Mucosa of descending colon (tissue), 3 donors: Measurements from ENCODE around the gene TMEM116. TPM values are rescaled to one million over a fixed set of nuclear protein-coding genes. Genes with fewer than 3 reads are reported as not detected.

Source experiments
- ATAC-seq: fragments of 200-7000 bp; cut with Tn5 transposase; one replicate; pipeline ENCODE4 v1.9.1; 2020; ENCODE audit warnings: mild to moderate bottlenecking, moderate library complexity
- DNase-seq, 3 donors: peaks; one replicate each; pipeline ENCODE4 v3.0.0-alpha.2; 2020
- H3K36me3 ChIP-seq: fragments of 200-600 bp; one replicate; pipeline ENCODE4 v1.8.0; 2021; ENCODE audit warnings: low read depth, mild to moderate bottlenecking
- H3K4me1 ChIP-seq: fragments of 200-600 bp; one replicate; pipeline ENCODE4 v1.8.0; 2021; ENCODE audit warnings: low read depth, mild to moderate bottlenecking
- H3K4me3 ChIP-seq: fragments of 200-600 bp; one replicate; pipeline ENCODE4 v1.8.0; 2021; ENCODE audit warnings: mild to moderate bottlenecking
- H3K9me3 ChIP-seq: fragments of 200-600 bp; one replicate; pipeline ENCODE4 v1.8.0; 2021; ENCODE audit warnings: mild to moderate bottlenecking
- intact Hi-C, 2 donors: fragments of 100-400 bp; cut with DNase I in 1 of 2; cut with micrococcal nuclease in 1 of 2; formaldehyde crosslinking; loops; one replicate each; pipeline versions ENCODE4 v1.11.0 to v1.11.1; 2022; cut with DNase I, micrococcal nuclease
- total RNA-seq, 3 donors: library from RNA; stranded (reverse); fragmentation: NEBNext Ultra II Directional in 2 of 3; extraction: Animal tissue kit (Norgen Biotek cat#: 25700) in 2 of 3; gene quantifications; one replicate each; pipeline versions ENCODE4 v1.2.1 to v1.2.4, GENCODE V29; 2021 to 2023
- TF ChIP-seq, protein P1 (sequence below): fragments of 200-600 bp; IDR thresholded peaks from one replicate; pipeline ENCODE4 v1.8.0; 2022; ENCODE audit warnings: antibody characterized with exemption, mild to moderate bottlenecking
- donor health status: DM: no; HTN: no; CAD: no; lungs with moderate emphysema.
- donor health status: DM: no; HTN: no; CAD: no.
- donor health status: DM: no; HTN: yes; CAD: no.

TMEM116 gene
- total RNA-seq, 3 donors from 2014 or later = 11.2 to 12.5 (median 11.4) TPM

GRCh38 chr12:112022241-112023016 is 9.5 kb upstream of the TMEM116 start:
- DNase-seq = no peak
- Histone ChIP-seq H3K4me1 (no peaks in the 10 kb centered on the region), H3K4me3 (no peak overlapping the region), H3K36me3 (no peaks in the 10 kb centered on the region), H3K9me3 (no peaks in the 10 kb centered on the region)
- peak; percentile 8 for ATAC-seq
- TF ChIP-seq, protein P1, sequence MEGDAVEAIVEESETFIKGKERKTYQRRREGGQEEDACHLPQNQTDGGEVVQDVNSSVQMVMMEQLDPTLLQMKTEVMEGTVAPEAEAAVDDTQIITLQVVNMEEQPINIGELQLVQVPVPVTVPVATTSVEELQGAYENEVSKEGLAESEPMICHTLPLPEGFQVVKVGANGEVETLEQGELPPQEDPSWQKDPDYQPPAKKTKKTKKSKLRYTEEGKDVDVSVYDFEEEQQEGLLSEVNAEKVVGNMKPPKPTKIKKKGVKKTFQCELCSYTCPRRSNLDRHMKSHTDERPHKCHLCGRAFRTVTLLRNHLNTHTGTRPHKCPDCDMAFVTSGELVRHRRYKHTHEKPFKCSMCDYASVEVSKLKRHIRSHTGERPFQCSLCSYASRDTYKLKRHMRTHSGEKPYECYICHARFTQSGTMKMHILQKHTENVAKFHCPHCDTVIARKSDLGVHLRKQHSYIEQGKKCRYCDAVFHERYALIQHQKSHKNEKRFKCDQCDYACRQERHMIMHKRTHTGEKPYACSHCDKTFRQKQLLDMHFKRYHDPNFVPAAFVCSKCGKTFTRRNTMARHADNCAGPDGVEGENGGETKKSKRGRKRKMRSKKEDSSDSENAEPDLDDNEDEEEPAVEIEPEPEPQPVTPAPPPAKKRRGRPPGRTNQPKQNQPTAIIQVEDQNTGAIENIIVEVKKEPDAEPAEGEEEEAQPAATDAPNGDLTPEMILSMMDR = no peak
- intact Hi-C loops = no loop called here

DNA sequence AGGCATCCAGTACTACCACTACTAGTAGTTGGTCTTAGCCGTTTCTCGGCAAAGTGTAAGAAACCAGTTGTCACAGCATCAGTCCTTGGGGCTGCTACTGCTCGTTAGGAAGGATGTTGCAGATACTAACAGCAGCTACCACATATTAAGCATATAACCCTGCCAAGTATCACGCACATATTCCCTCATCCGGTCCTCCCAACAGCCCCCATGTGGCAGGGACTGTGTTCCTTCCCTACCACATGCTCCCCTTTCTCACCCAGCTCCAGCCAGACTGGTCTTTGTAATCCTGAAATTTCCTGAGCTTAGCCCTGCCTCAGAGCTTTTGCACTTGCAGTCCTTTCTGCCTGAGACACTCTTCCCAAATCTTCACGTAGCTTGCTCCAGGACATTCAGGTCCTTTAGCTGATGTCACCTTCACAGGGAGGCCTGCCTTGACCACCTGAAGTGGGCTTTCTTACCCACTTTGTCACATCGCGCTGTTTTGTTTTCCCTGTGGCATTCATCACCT is 8.0 kb upstream of the TMEM116 start:
- no peaks in the 10 kb centered on the region for H3K9me3 ChIP-seq
- H3K4me1 ChIP-seq = no peaks in the 10 kb centered on the region
- no peak overlapping the region for H3K4me3 ChIP-seq
- intact Hi-C loops = no loop called here
- DNase-seq (no peak), ATAC-seq (no peak)
- TF ChIP-seq, protein P1 = no peak
- H3K36me3 ChIP-seq = no peaks in the 10 kb centered on the region

DNA sequence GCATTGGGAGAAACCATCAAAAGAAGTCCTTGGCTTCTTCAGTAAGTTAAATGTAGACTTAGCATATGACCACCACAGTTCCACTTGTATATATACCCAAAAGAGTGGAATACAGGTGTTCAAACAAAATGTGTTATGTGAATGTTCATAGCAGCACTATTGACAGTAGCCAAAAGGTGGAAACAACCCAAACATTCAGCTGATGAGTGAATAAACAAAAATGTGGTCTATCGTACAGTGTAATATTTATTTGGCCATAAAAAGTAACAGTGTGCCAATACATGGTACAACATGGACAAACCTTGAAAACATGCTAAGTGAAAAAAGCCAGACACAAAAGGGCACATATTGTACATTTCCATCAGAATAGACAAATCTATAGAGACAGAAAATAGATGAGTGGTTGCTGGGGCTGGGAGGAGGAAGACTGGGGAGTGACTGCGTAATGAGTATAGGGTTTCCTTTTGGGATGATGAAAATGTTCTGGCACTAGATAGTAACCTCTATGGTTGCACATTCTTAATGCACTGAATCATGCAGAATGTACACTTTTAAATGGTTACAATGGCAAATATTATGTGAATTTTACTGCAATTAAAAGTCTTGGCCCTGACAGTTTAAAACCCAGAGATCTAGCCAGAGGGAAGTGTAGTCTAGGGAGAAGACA is 5.7 kb upstream of the TMEM116 start:
- H3K4me1 ChIP-seq = peaks cover 7% of the 10 kb centered on the region

DNA sequence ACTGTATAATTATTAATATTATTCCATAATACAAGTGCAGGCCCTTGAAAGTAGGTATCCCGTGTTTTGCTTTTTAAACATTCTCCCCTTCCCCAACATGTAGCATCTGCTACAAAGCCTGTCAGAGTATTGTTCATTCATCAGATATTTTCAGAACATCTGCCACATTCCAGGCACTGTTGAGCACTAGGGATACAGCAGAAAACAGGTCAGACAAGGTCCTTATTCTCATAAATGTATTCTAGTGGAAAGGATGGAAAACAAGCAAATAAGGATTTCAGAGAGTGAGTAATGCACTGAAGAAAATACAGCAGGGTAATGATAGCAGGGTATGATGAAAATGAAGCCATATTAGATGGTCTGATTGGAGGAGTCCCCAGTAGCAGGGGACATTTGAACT is 4.1 kb upstream of the TMEM116 start:
- ATAC-seq (no peak), DNase-seq (no peak)
- intact Hi-C loops = no loop called here
- TF ChIP-seq, protein P1 = no peak
- Histone ChIP-seq H3K9me3 (no peaks in the 10 kb centered on the region), H3K4me3 (no peak overlapping the region), H3K4me1 (peaks cover 9% of the 10 kb centered on the region), H3K36me3 (no peaks in the 10 kb centered on the region)

More for the DNA sequence above, 5.7 kb upstream of the TMEM116 start:
- no peak for ATAC-seq
- TF ChIP-seq, protein P1 = no peak
- no peak for DNase-seq
- no peaks in the 10 kb centered on the region for H3K36me3 ChIP-seq
- H3K9me3 ChIP-seq = no peaks in the 10 kb centered on the region
- H3K4me3 ChIP-seq = no peak overlapping the region
- intact Hi-C loops = no loop called here

GRCh38 chr12:112015938-112016337 is 3.0 kb upstream of the TMEM116 start:
- Histone ChIP-seq H3K9me3 (no peaks in the 10 kb centered on the region), H3K36me3 (no peaks in the 10 kb centered on the region), H3K4me1 (peaks cover 16% of the 10 kb centered on the region), H3K4me3 (no peak overlapping the region)
- no peak for ATAC-seq
- TF ChIP-seq, protein P1 = no peak
- intact Hi-C loops = no loop called here
- no peak for DNase-seq
